ENCODE measurements around the gene KCNMA1.

KCNMA1 gene

GRCh38 chr10:77463499-77463898 is 174.1 kb downstream of the KCNMA1 start:
- Histone ChIP-seq H3K36me3 (ENCODE audit: insufficient read depth, low read length) (no peaks in the 10 kb centered on the region), H3K4me1 (ENCODE audit: insufficient read depth, low read length) (no peaks in the 10 kb centered on the region), H3K27me3 (ENCODE audit: insufficient read depth, low read length) (no peaks in the 10 kb centered on the region), H3K4me3 (ENCODE audit: low read length) (no peak overlapping the region), H3K9me3 (ENCODE audit: low read length) (no peaks in the 10 kb centered on the region), H2AFZ (ENCODE audit: low read depth, low read length) (no peak overlapping the region)

GRCh38 chr10:77461636-77462296 is 175.8 kb downstream of the KCNMA1 start:
- Histone ChIP-seq H3K27me3 (ENCODE audit: insufficient read depth, low read length) (no peaks in the 10 kb centered on the region), H3K4me3 (ENCODE audit: low read length) (no peak overlapping the region), H3K9me3 (ENCODE audit: low read length) (no peaks in the 10 kb centered on the region), H3K4me1 (ENCODE audit: insufficient read depth, low read length) (no peaks in the 10 kb centered on the region), H2AFZ (ENCODE audit: low read depth, low read length) (no peak overlapping the region), H3K36me3 (ENCODE audit: insufficient read depth, low read length) (no peaks in the 10 kb centered on the region)

GRCh38 chr10:77459905-77460304 is 177.7 kb downstream of the KCNMA1 start:
- no peaks in the 10 kb centered on the region for H3K4me1 ChIP-seq (ENCODE audit: insufficient read depth, low read length)
- H2AFZ ChIP-seq (ENCODE audit: low read depth, low read length) = no peak overlapping the region
- H3K36me3 ChIP-seq (ENCODE audit: insufficient read depth, low read length) = no peaks in the 10 kb centered on the region
- no peaks in the 10 kb centered on the region for H3K9me3 ChIP-seq (ENCODE audit: low read length)
- H3K4me3 ChIP-seq (ENCODE audit: low read length) = no peak overlapping the region
- no peaks in the 10 kb centered on the region for H3K27me3 ChIP-seq (ENCODE audit: insufficient read depth, low read length)

- H2AFZ ChIP-seq (ENCODE audit: low read depth, low read length) = no peak overlapping the region
- no peak overlapping the region for H3K4me3 ChIP-seq (ENCODE audit: low read length)
- H3K36me3 ChIP-seq (ENCODE audit: insufficient read depth, low read length) = no peaks in the 10 kb centered on the region
- no peaks in the 10 kb centered on the region for H3K4me1 ChIP-seq (ENCODE audit: insufficient read depth, low read length)
- no peaks in the 10 kb centered on the region for H3K27me3 ChIP-seq (ENCODE audit: insufficient read depth, low read length)
- no peaks in the 10 kb centered on the region for H3K9me3 ChIP-seq (ENCODE audit: low read length)
Observed at GRCh38 chr10:77458986-77459590, 178.5 kb downstream of the KCNMA1 start.

GRCh38 chr10:77457721-77458120 is 179.9 kb downstream of the KCNMA1 start:
- Histone ChIP-seq H3K9me3 (ENCODE audit: low read length) (no peaks in the 10 kb centered on the region), H3K36me3 (ENCODE audit: insufficient read depth, low read length) (no peaks in the 10 kb centered on the region), H3K4me3 (ENCODE audit: low read length) (no peak overlapping the region), H3K4me1 (ENCODE audit: insufficient read depth, low read length) (no peaks in the 10 kb centered on the region), H3K27me3 (ENCODE audit: insufficient read depth, low read length) (no peaks in the 10 kb centered on the region), H2AFZ (ENCODE audit: low read depth, low read length) (no peak overlapping the region)

GRCh38 chr10:77457266-77457665 is 180.3 kb downstream of the KCNMA1 start:
- H2AFZ ChIP-seq (ENCODE audit: low read depth, low read length) = no peak overlapping the region
- H3K27me3 ChIP-seq (ENCODE audit: insufficient read depth, low read length) = no peaks in the 10 kb centered on the region
- H3K9me3 ChIP-seq (ENCODE audit: low read length) = no peaks in the 10 kb centered on the region
- H3K4me1 ChIP-seq (ENCODE audit: insufficient read depth, low read length) = no peaks in the 10 kb centered on the region
- H3K36me3 ChIP-seq (ENCODE audit: insufficient read depth, low read length) = no peaks in the 10 kb centered on the region
- H3K4me3 ChIP-seq (ENCODE audit: low read length) = no peak overlapping the region

- no peaks in the 10 kb centered on the region for H3K4me1 ChIP-seq (ENCODE audit: insufficient read depth, low read length)
- no peak overlapping the region for H2AFZ ChIP-seq (ENCODE audit: low read depth, low read length)
- no peaks in the 10 kb centered on the region for H3K9me3 ChIP-seq (ENCODE audit: low read length)
- H3K36me3 ChIP-seq (ENCODE audit: insufficient read depth, low read length) = no peaks in the 10 kb centered on the region
- H3K27me3 ChIP-seq (ENCODE audit: insufficient read depth, low read length) = no peaks in the 10 kb centered on the region
- H3K4me3 ChIP-seq (ENCODE audit: low read length) = no peak overlapping the region
Observed at GRCh38 chr10:77456414-77456813, 181.2 kb downstream of the KCNMA1 start.

GRCh38 chr10:77455561-77455960 is 182.0 kb downstream of the KCNMA1 start:
- H2AFZ ChIP-seq (ENCODE audit: low read depth, low read length) = no peak overlapping the region
- H3K4me1 ChIP-seq (ENCODE audit: insufficient read depth, low read length) = no peaks in the 10 kb centered on the region
- no peaks in the 10 kb centered on the region for H3K27me3 ChIP-seq (ENCODE audit: insufficient read depth, low read length)
- H3K4me3 ChIP-seq (ENCODE audit: low read length) = no peak overlapping the region
- H3K9me3 ChIP-seq (ENCODE audit: low read length) = no peaks in the 10 kb centered on the region
- H3K36me3 ChIP-seq (ENCODE audit: insufficient read depth, low read length) = no peaks in the 10 kb centered on the region

GRCh38 chr10:77452952-77453564 is 184.6 kb downstream of the KCNMA1 start:
- no peak overlapping the region for H3K4me3 ChIP-seq (ENCODE audit: low read length)
- no peaks in the 10 kb centered on the region for H3K36me3 ChIP-seq (ENCODE audit: insufficient read depth, low read length)
- H3K9me3 ChIP-seq (ENCODE audit: low read length) = no peaks in the 10 kb centered on the region
- H3K4me1 ChIP-seq (ENCODE audit: insufficient read depth, low read length) = no peaks in the 10 kb centered on the region
- H3K27me3 ChIP-seq (ENCODE audit: insufficient read depth, low read length) = no peaks in the 10 kb centered on the region
- H2AFZ ChIP-seq (ENCODE audit: low read depth, low read length) = no peak overlapping the region

- Histone ChIP-seq H3K4me1 (ENCODE audit: insufficient read depth, low read length) (no peaks in the 10 kb centered on the region), H3K27me3 (ENCODE audit: insufficient read depth, low read length) (no peaks in the 10 kb centered on the region), H3K9me3 (ENCODE audit: low read length) (no peaks in the 10 kb centered on the region), H3K36me3 (ENCODE audit: insufficient read depth, low read length) (no peaks in the 10 kb centered on the region), H3K4me3 (ENCODE audit: low read length) (no peak overlapping the region), H2AFZ (ENCODE audit: low read depth, low read length) (no peak overlapping the region)
Observed at GRCh38 chr10:77451886-77452285, 185.7 kb downstream of the KCNMA1 start.

- Histone ChIP-seq H3K4me1 (ENCODE audit: insufficient read depth, low read length) (no peaks in the 10 kb centered on the region), H3K4me3 (ENCODE audit: low read length) (no peak overlapping the region), H3K36me3 (ENCODE audit: insufficient read depth, low read length) (no peaks in the 10 kb centered on the region), H2AFZ (ENCODE audit: low read depth, low read length) (no peak overlapping the region), H3K27me3 (ENCODE audit: insufficient read depth, low read length) (no peaks in the 10 kb centered on the region), H3K9me3 (ENCODE audit: low read length) (no peaks in the 10 kb centered on the region)
Observed at GRCh38 chr10:77448226-77448625, 189.4 kb downstream of the KCNMA1 start.

GRCh38 chr10:77446700-77447099 is 190.9 kb downstream of the KCNMA1 start:
- H3K9me3 ChIP-seq (ENCODE audit: low read length) = no peaks in the 10 kb centered on the region
- H3K36me3 ChIP-seq (ENCODE audit: insufficient read depth, low read length) = no peaks in the 10 kb centered on the region
- no peaks in the 10 kb centered on the region for H3K4me1 ChIP-seq (ENCODE audit: insufficient read depth, low read length)
- no peak overlapping the region for H2AFZ ChIP-seq (ENCODE audit: low read depth, low read length)
- H3K27me3 ChIP-seq (ENCODE audit: insufficient read depth, low read length) = no peaks in the 10 kb centered on the region
- no peak overlapping the region for H3K4me3 ChIP-seq (ENCODE audit: low read length)

GRCh38 chr10:77445547-77445946 is 192.1 kb downstream of the KCNMA1 start:
- Histone ChIP-seq H3K36me3 (ENCODE audit: insufficient read depth, low read length) (no peaks in the 10 kb centered on the region), H3K9me3 (ENCODE audit: low read length) (no peaks in the 10 kb centered on the region), H3K27me3 (ENCODE audit: insufficient read depth, low read length) (no peaks in the 10 kb centered on the region), H3K4me3 (ENCODE audit: low read length) (no peak overlapping the region), H2AFZ (ENCODE audit: low read depth, low read length) (no peak overlapping the region), H3K4me1 (ENCODE audit: insufficient read depth, low read length) (no peaks in the 10 kb centered on the region)
